Activated B cell treated with CpG ODN at 0.5 μM for 24 hours (primary cell): ENCODE data around the gene KDM8. TPM values are rescaled to one million over a fixed set of nuclear protein-coding genes. Genes with fewer than 3 reads are reported as not detected.

Experiments
- ATAC-seq: fragments of 200-7000 bp; cut with Tn5 transposase; one replicate; pipeline ENCODE4 v1.10.0; 2021; ENCODE audit warnings: low read depth, mild to moderate bottlenecking, moderate library complexity
- CTCF ChIA-PET: fragments of 350-600 bp; sonication (Branson Sonifier 250); formaldehyde crosslinking; loops from one replicate; lab custom pipeline; 2021; ENCODE audit warnings: antibody characterized with exemption; lab: Charles Lee
- POLR2A ChIA-PET: fragments of 350-600 bp; sonication (Branson Sonifier 250); formaldehyde crosslinking; loops from one replicate; lab custom pipeline; 2021; ENCODE audit warnings: antibody characterized with exemption; lab: Charles Lee
- DNase-seq: peaks from one replicate; pipeline ENCODE4 v3.0.0; 2022
- H3K27ac Mint-ChIP-seq: one replicate; pipeline ENCODE4 v1.8.0; 2020; ENCODE audit warnings: mixed read lengths
- H3K27me3 Mint-ChIP-seq: one replicate; pipeline ENCODE4 v1.8.0; 2021; ENCODE audit warnings: mixed read lengths
- H3K36me3 Mint-ChIP-seq: one replicate; pipeline ENCODE4 v1.8.0; 2021; ENCODE audit warnings: low read depth, mixed read lengths
- H3K4me1 Mint-ChIP-seq: one replicate; pipeline ENCODE4 v1.8.0; 2021; ENCODE audit warnings: mixed read lengths
- H3K4me3 Mint-ChIP-seq: one replicate; pipeline ENCODE4 v1.8.0; 2020; ENCODE audit warnings: mild to moderate bottlenecking, mixed read lengths
- H3K9me3 Mint-ChIP-seq: one replicate; pipeline ENCODE4 v1.8.0; 2020; ENCODE audit warnings: mixed read lengths
- intact Hi-C: fragments of 100-400 bp; cut with micrococcal nuclease; formaldehyde crosslinking; loops from one replicate; pipeline ENCODE4 v1.15.1; 2024
- total RNA-seq: library from RNA; stranded (reverse); gene quantifications from 2 replicates; pipeline ENCODE4 v1.2.3, GENCODE V29; 2022
- TF ChIP-seq, protein P1 (sequence below): fragments of 200-600 bp; IDR thresholded peaks from one replicate; pipeline ENCODE4 v1.8.0; 2022; ENCODE audit warnings: antibody characterized with exemption, mild to moderate bottlenecking

KDM8 gene
- total RNA-seq, 1 donor from 2014 or later, result 17.9 TPM

DNA sequence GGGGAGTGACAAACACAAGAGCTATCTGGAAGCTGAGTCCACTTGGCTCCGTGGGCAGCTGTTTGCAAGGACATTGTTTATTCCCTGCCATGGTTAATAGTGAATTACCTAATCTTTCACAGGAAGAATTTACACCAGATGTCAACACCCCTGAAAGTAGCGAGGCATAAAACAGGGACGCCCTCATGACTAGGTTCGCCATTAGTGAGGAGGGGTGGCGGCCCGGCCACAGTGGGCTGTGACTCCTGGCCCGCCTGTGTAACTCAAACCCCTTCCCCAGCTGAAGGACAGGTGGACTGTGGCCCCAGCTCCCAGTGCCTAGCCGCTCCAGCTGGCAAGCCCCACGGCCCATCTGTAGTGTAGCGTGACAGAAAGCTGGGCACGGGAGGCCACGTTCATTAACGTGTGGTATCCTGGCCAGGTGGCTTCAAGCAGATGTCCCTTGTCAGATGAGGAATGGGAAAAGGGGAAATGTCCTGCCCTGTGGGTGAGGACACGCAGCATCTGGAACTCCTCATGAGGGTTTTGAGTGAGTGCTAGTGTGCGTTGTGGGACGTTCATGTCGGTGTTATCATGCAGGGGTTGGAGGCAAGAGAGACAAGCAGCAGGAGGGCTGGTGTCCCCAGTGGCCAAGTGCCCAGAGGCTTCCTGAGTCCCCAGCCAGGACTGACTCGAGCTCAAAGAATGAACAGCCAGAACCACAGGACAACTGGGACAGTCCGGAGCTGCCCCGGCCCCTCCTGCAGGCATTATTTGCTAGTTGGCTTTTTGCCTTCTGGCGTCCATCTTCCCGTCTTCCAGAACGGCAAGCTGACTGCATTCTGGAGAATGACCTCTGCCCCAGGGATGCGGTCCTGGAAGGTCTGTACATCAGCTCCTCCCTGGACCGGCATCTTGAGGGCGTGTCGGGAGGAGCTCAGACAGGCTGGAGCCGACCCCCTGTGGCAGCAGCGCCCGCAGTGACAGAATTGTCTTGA, 19.2 kb downstream of the KDM8 start:
- ATAC-seq (no peak), DNase-seq (no peak)
- no peaks in the 10 kb centered on the region for H3K27me3 Mint-ChIP-seq
- intact Hi-C loops, result no loop called here
- H3K4me3 Mint-ChIP-seq, result no peak overlapping the region
- peaks cover 32% of the 10 kb centered on the region for H3K36me3 Mint-ChIP-seq
- TF ChIP-seq, protein P1, sequence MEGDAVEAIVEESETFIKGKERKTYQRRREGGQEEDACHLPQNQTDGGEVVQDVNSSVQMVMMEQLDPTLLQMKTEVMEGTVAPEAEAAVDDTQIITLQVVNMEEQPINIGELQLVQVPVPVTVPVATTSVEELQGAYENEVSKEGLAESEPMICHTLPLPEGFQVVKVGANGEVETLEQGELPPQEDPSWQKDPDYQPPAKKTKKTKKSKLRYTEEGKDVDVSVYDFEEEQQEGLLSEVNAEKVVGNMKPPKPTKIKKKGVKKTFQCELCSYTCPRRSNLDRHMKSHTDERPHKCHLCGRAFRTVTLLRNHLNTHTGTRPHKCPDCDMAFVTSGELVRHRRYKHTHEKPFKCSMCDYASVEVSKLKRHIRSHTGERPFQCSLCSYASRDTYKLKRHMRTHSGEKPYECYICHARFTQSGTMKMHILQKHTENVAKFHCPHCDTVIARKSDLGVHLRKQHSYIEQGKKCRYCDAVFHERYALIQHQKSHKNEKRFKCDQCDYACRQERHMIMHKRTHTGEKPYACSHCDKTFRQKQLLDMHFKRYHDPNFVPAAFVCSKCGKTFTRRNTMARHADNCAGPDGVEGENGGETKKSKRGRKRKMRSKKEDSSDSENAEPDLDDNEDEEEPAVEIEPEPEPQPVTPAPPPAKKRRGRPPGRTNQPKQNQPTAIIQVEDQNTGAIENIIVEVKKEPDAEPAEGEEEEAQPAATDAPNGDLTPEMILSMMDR, result no peak
- H3K27ac Mint-ChIP-seq, result no peak overlapping the region
- H3K4me1 Mint-ChIP-seq, result peaks cover 20% of the 10 kb centered on the region
- POLR2A ChIA-PET, result interaction anchor here (2.0 kb wide), 1 partner anchor 19 kb away, joined by 9 read pairs; the partner anchor contains the start of gene KDM8
- CTCF ChIA-PET, result interaction anchor here (0.6 to 0.9 kb wide), 2 partner anchors 41 to 114 kb away, joined by 3 read pairs; no protein-coding TSS in a partner anchor
- no peaks in the 10 kb centered on the region for H3K9me3 Mint-ChIP-seq

DNA sequence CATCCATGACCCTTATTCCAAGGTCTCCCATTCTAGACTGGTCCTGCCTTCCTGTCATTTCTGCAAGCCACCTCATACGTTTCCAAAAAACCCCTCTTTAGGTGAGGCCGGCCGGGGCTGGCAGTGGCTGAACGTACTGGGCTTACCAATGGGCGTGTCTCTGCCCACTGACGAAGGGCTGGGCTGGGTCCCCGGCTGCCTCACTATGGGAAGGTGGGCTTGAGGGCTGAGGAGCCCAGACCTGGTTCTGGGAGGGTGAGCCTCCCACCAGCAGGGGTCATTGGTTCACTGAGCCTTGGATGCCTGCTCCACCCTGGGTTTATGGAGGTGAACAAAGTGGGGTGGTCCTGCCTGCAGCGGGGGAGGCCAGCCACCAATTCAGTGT, 19.9 kb downstream of the KDM8 start:
- Mint-ChIP-seq H3K4me3 (no peak overlapping the region), H3K27me3 (no peaks in the 10 kb centered on the region), H3K9me3 (no peaks in the 10 kb centered on the region), H3K36me3 (peaks cover 32% of the 10 kb centered on the region), H3K4me1 (peaks cover 24% of the 10 kb centered on the region), H3K27ac (no peak overlapping the region)
- no peak for DNase-seq
- POLR2A ChIA-PET, result no interaction called here
- CTCF ChIA-PET, result no interaction called here
- intact Hi-C loops, result no loop called here
- TF ChIP-seq, protein P1, result no peak
- ATAC-seq, result no peak

DNA sequence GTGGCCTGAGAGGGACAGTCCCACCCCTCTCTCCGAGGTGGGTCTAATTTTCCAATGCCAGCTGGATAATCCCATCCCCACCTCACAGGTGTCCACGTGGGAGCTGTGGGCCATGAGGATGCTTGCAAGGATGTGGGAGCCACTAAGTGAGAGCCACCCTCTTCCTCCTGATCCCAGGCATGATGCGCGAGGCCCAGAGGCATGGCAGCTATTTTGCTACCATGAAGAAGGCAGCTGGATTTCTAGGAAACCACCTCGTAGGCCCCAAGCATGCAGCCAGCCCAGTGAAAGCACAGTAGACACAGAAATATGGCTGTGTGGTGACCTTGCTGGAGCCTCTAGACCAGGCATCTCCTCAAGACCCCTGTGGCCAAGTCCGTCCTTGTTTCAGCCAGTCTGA, 20.4 kb downstream of the KDM8 start:
- POLR2A ChIA-PET, result no interaction called here
- H3K27me3 Mint-ChIP-seq, result no peaks in the 10 kb centered on the region

DNA sequence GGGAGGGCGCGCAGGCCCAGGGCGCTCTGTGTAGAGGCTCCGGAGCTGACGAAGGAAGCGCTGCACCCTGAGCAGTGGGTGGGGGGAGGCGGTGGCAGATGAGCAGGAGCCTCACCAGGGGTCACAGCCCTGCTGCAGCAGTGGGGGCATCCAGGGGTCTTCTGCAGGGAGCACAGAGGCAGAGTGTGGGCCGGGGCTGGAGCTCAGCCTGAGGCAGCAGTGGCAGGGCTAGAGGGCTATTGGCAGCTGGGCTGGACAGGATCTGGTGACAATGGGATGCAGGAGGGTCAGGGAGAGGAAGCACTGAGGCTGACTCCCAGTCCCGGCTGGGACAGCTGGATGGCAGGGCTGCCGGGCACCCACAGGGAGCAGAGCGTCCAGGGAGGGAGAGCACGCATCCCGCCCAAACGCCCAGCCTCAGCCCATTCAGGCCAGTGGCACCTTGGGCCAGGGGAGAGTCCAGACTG, 21.0 kb downstream of the KDM8 start:
- Mint-ChIP-seq H3K27ac (no peak overlapping the region), H3K4me3 (no peak overlapping the region), H3K4me1 (peaks cover 32% of the 10 kb centered on the region), H3K9me3 (no peaks in the 10 kb centered on the region), H3K36me3 (peaks cover 33% of the 10 kb centered on the region), H3K27me3 (no peaks in the 10 kb centered on the region)
- TF ChIP-seq, protein P1, result no peak
- ATAC-seq (no peak), DNase-seq (no peak)
- intact Hi-C loops, result no loop called here
- ChIA-PET POLR2A (no interaction called here), CTCF (interaction anchor here (1.2 to 1.4 kb wide), 2 partner anchors 11 to 44 kb away, joined by 3 to 5 read pairs; no protein-coding TSS in a partner anchor)

More for the DNA sequence above, 20.4 kb downstream of the KDM8 start:
- ATAC-seq (no peak), DNase-seq (no peak)
- Mint-ChIP-seq H3K4me1 (peaks cover 25% of the 10 kb centered on the region), H3K9me3 (no peaks in the 10 kb centered on the region), H3K4me3 (no peak overlapping the region), H3K27ac (no peak overlapping the region), H3K36me3 (peaks cover 31% of the 10 kb centered on the region)
- CTCF ChIA-PET, result interaction anchor here (1.2 kb wide), 1 partner anchor 11 kb away, joined by 3 read pairs; no protein-coding TSS in a partner anchor
- intact Hi-C loops, result no loop called here
- TF ChIP-seq, protein P1, result no peak
